Stimulated activated naive CD8-positive, alpha-beta T cell treated with anti-CD3 and anti-CD28 coated beads, Interleukin-15, amount 100 ng/mL, for 72 hours (primary cell): ENCODE results near the gene C17orf114.

Experiments used
- ATAC-seq: fragments of 150-1000 bp; cut with Tn5 transposase; 2 replicates; pipeline ENCODE4 v1.10.0; 2021; ENCODE audit warnings: mild to moderate bottlenecking, moderate library complexity
- DNase-seq, 2 donors: peaks; one replicate each; pipeline ENCODE4 v3.0.0; 2021 to 2022
- H3K27ac Mint-ChIP-seq, 2 donors: one replicate each; pipeline ENCODE4 v1.8.0; 2022; ENCODE audit warnings: mild to moderate bottlenecking in 2 of 2, mixed read lengths in 2 of 2, moderate library complexity in 2 of 2
- H3K27me3 Mint-ChIP-seq: one replicate; pipeline ENCODE4 v1.8.0; 2022; ENCODE audit warnings: mixed read lengths
- H3K4me1 Mint-ChIP-seq: one replicate; pipeline ENCODE4 v1.8.0; 2022; ENCODE audit warnings: mild to moderate bottlenecking, mixed read lengths
- H3K4me3 Mint-ChIP-seq, 2 donors: one replicate each; pipeline ENCODE4 v1.8.0; 2022; ENCODE audit warnings: mild to moderate bottlenecking in 2 of 2, mixed read lengths in 2 of 2, moderate library complexity in 1 of 2
- H3K9me3 Mint-ChIP-seq, 2 donors: one replicate each; pipeline ENCODE4 v1.8.0; 2022; ENCODE audit warnings: mixed read lengths in 2 of 2

C17orf114 gene

GRCh38 chr17:4780325-4780955 lies 21.7 kb downstream of the C17orf114 start:
- H3K4me1 Mint-ChIP-seq: peaks cover 10% of the 10 kb centered on the region
- H3K4me3 Mint-ChIP-seq: no peak overlapping the region
- H3K27ac Mint-ChIP-seq: no peak overlapping the region
- peaks cover 58% of the 10 kb centered on the region for H3K27me3 Mint-ChIP-seq
- H3K9me3 Mint-ChIP-seq: no peaks in the 10 kb centered on the region
- ATAC-seq (no peak), DNase-seq (no peak)

- H3K27ac Mint-ChIP-seq: peak overlapping the region in 1 of 2 donors; percentile 88
- no peaks in the 10 kb centered on the region for H3K9me3 Mint-ChIP-seq
- no peak for ATAC-seq
- no peak for DNase-seq
- peaks cover 37% of the 10 kb centered on the region for H3K27me3 Mint-ChIP-seq
- no peak overlapping the region for H3K4me3 Mint-ChIP-seq
- H3K4me1 Mint-ChIP-seq: peaks cover 7% of the 10 kb centered on the region
Measured at GRCh38 chr17:4777969-4778760, 24.0 kb downstream of the C17orf114 start.

GRCh38 chr17:4772235-4772613 lies 29.9 kb downstream of the C17orf114 start:
- Mint-ChIP-seq H3K4me1 (peaks cover 10% of the 10 kb centered on the region), H3K4me3 (no peak overlapping the region), H3K27ac (no peak overlapping the region), H3K27me3 (peaks cover 9% of the 10 kb centered on the region), H3K9me3 (no peaks in the 10 kb centered on the region)
- DNase-seq: no peak
- ATAC-seq: no peak

- no peak within 1 kb of the TSS for H3K4me3 Mint-ChIP-seq
- peaks cover 9% of the 10 kb centered on the region for H3K27me3 Mint-ChIP-seq
- H3K27ac Mint-ChIP-seq: peak within 1 kb of the TSS in 1 of 2 donors; percentile 79
- peaks cover 10% of the 10 kb centered on the region for H3K4me1 Mint-ChIP-seq
- ATAC-seq (peak; percentile 78), DNase-seq (no peak)
- no peaks in the 10 kb centered on the region for H3K9me3 Mint-ChIP-seq
Measured at GRCh38 chr17:4771519-4772234, 30.5 kb downstream of the C17orf114 start, which contains the start of gene TM4SF5. Gene TM4SF5, plus strand, starts transcription at chr17:4771886. Its CDS starts 37 bp downstream, at chr17:4771923.

- Mint-ChIP-seq H3K27ac (no peak overlapping the region), H3K9me3 (no peaks in the 10 kb centered on the region), H3K4me3 (no peak overlapping the region), H3K27me3 (peaks cover 9% of the 10 kb centered on the region), H3K4me1 (peaks cover 10% of the 10 kb centered on the region)
- no peak for ATAC-seq
- DNase-seq: no peak
Measured at GRCh38 chr17:4769628-4770027, 32.5 kb downstream of the C17orf114 start.

GRCh38 chr17:4768298-4768697 lies 33.8 kb downstream of the C17orf114 start:
- Mint-ChIP-seq H3K27ac (no peak overlapping the region), H3K4me3 (no peak overlapping the region)

GRCh38 chr17:4766723-4767122 lies 35.4 kb downstream of the C17orf114 start:
- no peak for ATAC-seq
- Mint-ChIP-seq H3K4me1 (peaks cover 6% of the 10 kb centered on the region), H3K27ac (no peak overlapping the region), H3K27me3 (peaks cover 9% of the 10 kb centered on the region), H3K4me3 (no peak overlapping the region), H3K9me3 (no peaks in the 10 kb centered on the region)
- no peak for DNase-seq

More at GRCh38 chr17:4768298-4768697, 33.8 kb downstream of the C17orf114 start:
- Mint-ChIP-seq H3K27me3 (peaks cover 9% of the 10 kb centered on the region), H3K9me3 (no peaks in the 10 kb centered on the region), H3K4me1 (peaks cover 10% of the 10 kb centered on the region)
- DNase-seq (no peak), ATAC-seq (no peak)

GRCh38 chr17:4766201-4766600 lies 35.9 kb downstream of the C17orf114 start:
- Mint-ChIP-seq H3K27ac (no peak overlapping the region), H3K4me3 (no peak overlapping the region), H3K27me3 (peaks cover 9% of the 10 kb centered on the region), H3K4me1 (peaks cover under 1% of the 10 kb centered on the region), H3K9me3 (no peaks in the 10 kb centered on the region)
- ATAC-seq (no peak), DNase-seq (no peak)

GRCh38 chr17:4764595-4764994 lies 37.5 kb downstream of the C17orf114 start:
- no peak for DNase-seq
- peaks cover 9% of the 10 kb centered on the region for H3K27me3 Mint-ChIP-seq
- H3K4me1 Mint-ChIP-seq: no peaks in the 10 kb centered on the region
- no peaks in the 10 kb centered on the region for H3K9me3 Mint-ChIP-seq
- H3K4me3 Mint-ChIP-seq: no peak overlapping the region
- no peak for ATAC-seq
- H3K27ac Mint-ChIP-seq: no peak overlapping the region

GRCh38 chr17:4759776-4760236 lies 42.3 kb downstream of the C17orf114 start:
- Mint-ChIP-seq H3K4me1 (no peaks in the 10 kb centered on the region), H3K27ac (no peak overlapping the region), H3K27me3 (peaks cover 8% of the 10 kb centered on the region), H3K9me3 (no peaks in the 10 kb centered on the region), H3K4me3 (no peak overlapping the region)
- ATAC-seq: no peak
- no peak for DNase-seq

GRCh38 chr17:4753392-4753791 lies 48.7 kb downstream of the C17orf114 start:
- H3K27ac Mint-ChIP-seq: no peak overlapping the region
- no peak for ATAC-seq
- DNase-seq: no peak
- peaks cover 20% of the 10 kb centered on the region for H3K27me3 Mint-ChIP-seq
- H3K9me3 Mint-ChIP-seq: no peaks in the 10 kb centered on the region
- peaks cover 5% of the 10 kb centered on the region for H3K4me1 Mint-ChIP-seq
- no peak overlapping the region for H3K4me3 Mint-ChIP-seq

- DNase-seq (no peak), ATAC-seq (no peak)
- Mint-ChIP-seq H3K4me1 (peaks cover 14% of the 10 kb centered on the region), H3K27me3 (peaks cover 20% of the 10 kb centered on the region), H3K27ac (no peak overlapping the region), H3K9me3 (no peaks in the 10 kb centered on the region), H3K4me3 (no peak overlapping the region)
Measured at GRCh38 chr17:4751932-4752331, 50.2 kb downstream of the C17orf114 start.
